Keratinocyte (primary cell): ENCODE data around the gene AHCTF1. TPM values are rescaled to one million over a fixed set of nuclear protein-coding genes. Genes with fewer than 3 reads are reported as not detected.

Source experiments
- DNase-seq: peaks from one replicate; pipeline ENCODE4 v3.0.0-alpha.2; 2011; ENCODE audit warnings: low read depth, missing footprints, low spot score
- FAIRE-seq: peaks from 2 replicates; lab custom pipeline; 2011; peaks lifted over from hg19 to GRCh38; lab: Jason Lieb, UNC
- H2AFZ ChIP-seq: 2 replicates; pipeline ENCODE4 v1.6.0; 2012; ENCODE audit warnings: low read length, control low read depth, inconsistent platforms; ENCODE audit not compliant: control insufficient read depth
- H3K27ac ChIP-seq: 2 replicates; pipeline ENCODE4 v1.5.1; 2011; ENCODE audit warnings: low read length; ENCODE audit not compliant: control insufficient read depth, insufficient read depth
- H3K27me3 ChIP-seq: 3 replicates; pipeline ENCODE4 v1.6.0; 2011; ENCODE audit warnings: low read length; ENCODE audit not compliant: control insufficient read depth, insufficient read depth; ENCODE audit errors: extremely low read depth
- H3K36me3 ChIP-seq, 2 experiments: 2 replicates in 1 of 2; 3 replicates in 1 of 2; pipeline ENCODE4 v1.5.1; 2011; ENCODE audit warnings: low read length in 2 of 2, mild to moderate bottlenecking in 1 of 2; ENCODE audit not compliant: control insufficient read depth in 2 of 2, insufficient read depth in 2 of 2; ENCODE audit errors: extremely low read depth in 1 of 2
- H3K4me1 ChIP-seq: 3 replicates; pipeline ENCODE4 v1.5.1; 2011; ENCODE audit warnings: low read length; ENCODE audit not compliant: control insufficient read depth, insufficient read depth; ENCODE audit errors: extremely low read depth
- H3K4me2 ChIP-seq: 3 replicates; pipeline ENCODE4 v1.6.0; 2011; ENCODE audit warnings: low read depth, low read length; ENCODE audit not compliant: control insufficient read depth, insufficient read depth; ENCODE audit errors: extremely low read depth
- H3K4me3 ChIP-seq, 3 experiments: fragments of 200-600 bp in 1 of 3; sonication (generic) in 1 of 3; 2 replicates in 2 of 3; 3 replicates in 1 of 3; pipeline ENCODE4 v1.5.1; 2011 to 2016; ENCODE audit warnings: low read length in 3 of 3, mild to moderate bottlenecking in 3 of 3, control low read depth in 2 of 3, inconsistent platforms in 1 of 3, low read depth in 1 of 3, mixed read lengths in 1 of 3, mixed run types in 1 of 3, moderate library complexity in 1 of 3; ENCODE audit not compliant: control insufficient read depth in 2 of 3, insufficient read depth in 2 of 3; ENCODE audit errors: extremely low read depth in 1 of 3
- H3K79me2 ChIP-seq: 2 replicates; pipeline ENCODE4 v1.6.0; 2012; ENCODE audit warnings: low read length; ENCODE audit not compliant: control insufficient read depth, insufficient read depth
- H3K9ac ChIP-seq: 3 replicates; pipeline ENCODE4 v1.6.0; 2011; ENCODE audit warnings: low read length; ENCODE audit not compliant: control insufficient read depth, insufficient read depth; ENCODE audit errors: extremely low read depth
- H3K9me1 ChIP-seq: 3 replicates; pipeline ENCODE4 v1.6.0; 2011; ENCODE audit warnings: low read length; ENCODE audit not compliant: control insufficient read depth, insufficient read depth; ENCODE audit errors: extremely low read depth
- H3K9me3 ChIP-seq: 2 replicates; pipeline ENCODE4 v1.5.1; 2012; ENCODE audit warnings: low read depth, low read length; ENCODE audit not compliant: control insufficient read depth
- H4K20me1 ChIP-seq: 3 replicates; pipeline ENCODE4 v1.6.0; 2011; ENCODE audit warnings: low read length; ENCODE audit not compliant: control insufficient read depth, insufficient read depth; ENCODE audit errors: extremely low read depth
- EZH2 ChIP-seq: IDR thresholded peaks from one replicate; pipeline ENCODE4 v1.6.1; 2012; ENCODE audit warnings: inconsistent platforms, mild to moderate bottlenecking, low read length, moderate library complexity
- dilution Hi-C: fragments of 300-500 bp; cut with MboI; formaldehyde crosslinking; loops from one replicate; pipeline ENCODE4 v1.7.0; 2020; ENCODE audit warnings: low sequenced_read_pairs; ENCODE audit not compliant: extremely low pct_ligation_motif_present
- polyA plus RNA-seq, 5 experiments: library from polyadenylated mRNA; depleted of rRNA in 3 of 5; stranded (reverse) in 3 of 5; stranded (forward) in 1 of 5; unstranded in 1 of 5; fragments of >200 nt; gene quantifications; 1 replicate in 1 of 5; 2 replicates in 3 of 5; 3 replicates in 1 of 5; pipeline versions ENCODE4 v1.2.1 to v1.2.3, GENCODE V29; 2011 to 2012; ENCODE audit warnings: missing spikeins in 2 of 5, low read depth in 1 of 5, low replicate concordance in 1 of 5
- TF ChIP-seq, protein P1 (sequence below), 3 experiments: IDR thresholded peaks in 1 of 3; conservative IDR thresholded peaks in 1 of 3; optimal IDR thresholded peaks in 1 of 3; 2 replicates in 2 of 3; 3 replicates in 1 of 3; pipeline versions ENCODE3 to v1.5.1; 2011; ENCODE audit warnings: low read length in 3 of 3, mild to moderate bottlenecking in 3 of 3, moderate library complexity in 2 of 3, control low read depth in 1 of 3, inconsistent platforms in 1 of 3; ENCODE audit not compliant: insufficient read depth in 2 of 3; ENCODE audit errors: extremely low read depth in 1 of 3

The AHCTF1 gene
- polyA plus RNA-seq, 1 donor (not counting 4 experiments of a cell fraction or from before 2014, with no cell fraction given), result 22.2 TPM

DNA sequence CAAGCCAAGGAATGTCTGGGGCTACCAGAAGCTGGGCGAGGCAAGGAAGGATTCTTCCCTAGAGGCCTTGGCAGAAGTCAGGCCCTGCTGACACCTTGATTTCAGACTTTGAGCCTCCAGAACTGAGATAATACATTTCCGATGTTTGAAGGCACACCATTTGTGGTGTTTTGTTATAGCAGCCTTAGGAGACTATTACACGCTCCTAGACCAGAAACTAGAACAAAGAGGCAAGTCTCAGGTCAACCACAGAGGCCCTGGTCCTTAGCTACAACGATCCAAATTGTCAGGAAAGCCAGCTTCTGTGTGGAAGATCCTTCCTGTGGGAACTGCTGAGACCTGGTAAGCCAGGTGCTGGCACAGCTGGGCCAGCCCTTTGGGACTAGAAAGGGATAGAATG, 19.7 kb upstream of the AHCTF1 start:
- H3K9ac ChIP-seq, result no peak overlapping the region
- no peak overlapping the region for H3K4me3 ChIP-seq
- H3K4me1 ChIP-seq, result no peaks in the 10 kb centered on the region
- no peak overlapping the region for H3K27ac ChIP-seq
- DNase-seq (no peak), FAIRE-seq (no peak)
- dilution Hi-C loops, result no loop called here
- no peak overlapping the region for H3K4me2 ChIP-seq
- H2AFZ ChIP-seq, result no peak overlapping the region
- no peaks in the 10 kb centered on the region for H3K36me3 ChIP-seq
- H3K79me2 ChIP-seq, result no peaks in the 10 kb centered on the region
- no peaks in the 10 kb centered on the region for H3K27me3 ChIP-seq
- no peaks in the 10 kb centered on the region for H3K9me3 ChIP-seq
- H4K20me1 ChIP-seq, result no peaks in the 10 kb centered on the region
- TF ChIP-seq EZH2, result no peak
- TF ChIP-seq, protein P1, sequence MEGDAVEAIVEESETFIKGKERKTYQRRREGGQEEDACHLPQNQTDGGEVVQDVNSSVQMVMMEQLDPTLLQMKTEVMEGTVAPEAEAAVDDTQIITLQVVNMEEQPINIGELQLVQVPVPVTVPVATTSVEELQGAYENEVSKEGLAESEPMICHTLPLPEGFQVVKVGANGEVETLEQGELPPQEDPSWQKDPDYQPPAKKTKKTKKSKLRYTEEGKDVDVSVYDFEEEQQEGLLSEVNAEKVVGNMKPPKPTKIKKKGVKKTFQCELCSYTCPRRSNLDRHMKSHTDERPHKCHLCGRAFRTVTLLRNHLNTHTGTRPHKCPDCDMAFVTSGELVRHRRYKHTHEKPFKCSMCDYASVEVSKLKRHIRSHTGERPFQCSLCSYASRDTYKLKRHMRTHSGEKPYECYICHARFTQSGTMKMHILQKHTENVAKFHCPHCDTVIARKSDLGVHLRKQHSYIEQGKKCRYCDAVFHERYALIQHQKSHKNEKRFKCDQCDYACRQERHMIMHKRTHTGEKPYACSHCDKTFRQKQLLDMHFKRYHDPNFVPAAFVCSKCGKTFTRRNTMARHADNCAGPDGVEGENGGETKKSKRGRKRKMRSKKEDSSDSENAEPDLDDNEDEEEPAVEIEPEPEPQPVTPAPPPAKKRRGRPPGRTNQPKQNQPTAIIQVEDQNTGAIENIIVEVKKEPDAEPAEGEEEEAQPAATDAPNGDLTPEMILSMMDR (optimal IDR thresholded peaks at IDR 0.05 in 1 of 3, IDR thresholded peaks at IDR 0.05 in 1 of 3, conservative IDR thresholded peaks at IDR 0.05 in 1 of 3; ENCODE audit: extremely low read depth in 1 of 3, insufficient read depth in 2 of 3, low read length in 3 of 3), result no peak
- H3K9me1 ChIP-seq, result no peaks in the 10 kb centered on the region

DNA sequence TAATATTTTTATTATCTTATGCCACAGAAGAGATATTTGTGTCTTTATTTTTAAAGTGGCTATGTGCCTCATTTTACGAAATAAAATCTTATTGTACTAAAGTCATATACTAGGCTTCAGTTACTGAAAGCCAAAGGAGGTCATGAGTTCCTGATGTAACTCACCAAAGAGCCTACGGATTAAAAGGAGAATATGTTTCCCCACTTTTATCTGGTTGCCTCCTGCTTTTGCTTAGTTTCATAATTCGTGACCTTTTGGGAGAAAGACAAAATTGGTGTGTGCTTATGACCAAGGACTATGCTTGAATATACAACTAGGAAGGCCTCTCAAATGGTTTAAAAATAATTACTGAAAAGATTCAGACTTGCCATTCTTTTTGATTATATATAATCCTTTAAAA, 18.2 kb upstream of the AHCTF1 start:
- H3K27ac ChIP-seq, result no peak overlapping the region
- FAIRE-seq, result no peak
- no peak overlapping the region for H3K4me3 ChIP-seq
- no peaks in the 10 kb centered on the region for H3K4me1 ChIP-seq
- no peak overlapping the region for H2AFZ ChIP-seq
- no peak overlapping the region for H3K9ac ChIP-seq
- no peaks in the 10 kb centered on the region for H4K20me1 ChIP-seq
- H3K4me2 ChIP-seq, result no peak overlapping the region
- dilution Hi-C loops, result no loop called here
- no peaks in the 10 kb centered on the region for H3K9me1 ChIP-seq
- TF ChIP-seq EZH2, result no peak
- TF ChIP-seq, protein P1 (optimal IDR thresholded peaks at IDR 0.05 in 1 of 3, IDR thresholded peaks at IDR 0.05 in 1 of 3, conservative IDR thresholded peaks at IDR 0.05 in 1 of 3; ENCODE audit: extremely low read depth in 1 of 3, insufficient read depth in 2 of 3, low read length in 3 of 3), result no peak
- H3K27me3 ChIP-seq, result no peaks in the 10 kb centered on the region
- DNase-seq, result no peak
- H3K79me2 ChIP-seq, result no peaks in the 10 kb centered on the region
- no peaks in the 10 kb centered on the region for H3K9me3 ChIP-seq
- H3K36me3 ChIP-seq, result no peaks in the 10 kb centered on the region
